GM20000 (cell line): ENCODE measurements around the gene HSD17B8.
A peak's percentile ranks its signal among the peaks of the same experiment; 100 is the strongest.
"Not testable (repeated sequence)": the region's sequence is repeated elsewhere in the genome, so short reads cannot be mapped to it uniquely, and the experiment has no call there.

Experiments
- DNase-seq: peaks from one replicate; pipeline ENCODE4 v3.0.0; 2012; ENCODE audit warnings: low spot score
- CTCF ChIP-seq: IDR thresholded peaks from 2 replicates; pipeline ENCODE4 v1.5.1; 2012; ENCODE audit warnings: mild to moderate bottlenecking, control low read depth; ENCODE audit errors: extremely low read depth, missing control alignments

HSD17B8 gene

GRCh38 chr6:33217246-33217645 lies 12.8 kb downstream of the HSD17B8 start:
- peak; percentile 1 for DNase-seq
- TF ChIP-seq CTCF, result no peak

- no peak for TF ChIP-seq CTCF
- peak; percentile 4 for DNase-seq
These were observed 13.2 kb downstream of the HSD17B8 start for GRCh38 chr6:33217681-33218080.

- DNase-seq, result not testable (repeated sequence)
These were observed 22.2 kb downstream of the HSD17B8 start for GRCh38 chr6:33226503-33227120.

- TF ChIP-seq CTCF, result no peak
- no peak for DNase-seq
These were observed 30.8 kb downstream of the HSD17B8 start for GRCh38 chr6:33235221-33235634.

GRCh38 chr6:33236328-33236727 lies 31.9 kb downstream of the HSD17B8 start:
- no peak for TF ChIP-seq CTCF
- DNase-seq, result no peak

- DNase-seq, result no peak
- TF ChIP-seq CTCF, result no peak
These were observed 32.4 kb downstream of the HSD17B8 start for GRCh38 chr6:33236852-33237251.

GRCh38 chr6:33237741-33238140 lies 33.3 kb downstream of the HSD17B8 start:
- no peak for TF ChIP-seq CTCF
- no peak for DNase-seq

- DNase-seq, result no peak
- TF ChIP-seq CTCF, result no peak
These were observed 37.5 kb downstream of the HSD17B8 start for GRCh38 chr6:33241968-33242367.
